Stomach smooth muscle (tissue), 2 donors: Measurements from ENCODE around the gene TGM6.

Source experiments
- H3K27ac ChIP-seq: one replicate; pipeline ENCODE4 v1.7.0; 2013; ENCODE audit warnings: mild to moderate bottlenecking, low read length, inconsistent platforms
- H3K27me3 ChIP-seq, 2 donors: one replicate each; pipeline ENCODE4 v1.7.0; 2013; ENCODE audit warnings: low read length in 2 of 2; ENCODE audit not compliant: insufficient read depth in 2 of 2, control insufficient read depth in 1 of 2
- H3K36me3 ChIP-seq, 2 donors: one replicate each; pipeline ENCODE4 v1.7.0; 2013; ENCODE audit warnings: low read length in 2 of 2; ENCODE audit not compliant: control insufficient read depth in 2 of 2, insufficient read depth in 2 of 2
- H3K4me1 ChIP-seq: one replicate; pipeline ENCODE4 v1.7.0; 2013; ENCODE audit warnings: low read length; ENCODE audit not compliant: control insufficient read depth, insufficient read depth
- H3K4me3 ChIP-seq, 2 donors: one replicate each; pipeline ENCODE4 v1.7.0; 2013; ENCODE audit warnings: low read length in 2 of 2
- H3K9ac ChIP-seq, 2 donors: one replicate each; pipeline ENCODE4 v1.7.0; 2013; ENCODE audit warnings: low read length in 2 of 2, mild to moderate bottlenecking in 1 of 2
- H3K9me3 ChIP-seq, 2 donors: one replicate each; pipeline ENCODE4 v1.7.0; 2013; ENCODE audit warnings: low read length in 2 of 2; ENCODE audit not compliant: control insufficient read depth in 2 of 2
- donor health status: healthy.
- donor health status: Pancreatic carcinoma.

TGM6 gene

GRCh38 chr20:2408111-2408510 is 27.4 kb downstream of the TGM6 start:
- Histone ChIP-seq H3K4me3 (no peak overlapping the region), H3K9me3 (peaks cover 9% of the 10 kb centered on the region in 2 donors), H3K27ac (no peak overlapping the region), H3K9ac (no peak overlapping the region), H3K36me3 (no peaks in the 10 kb centered on the region), H3K4me1 (no peaks in the 10 kb centered on the region), H3K27me3 (peaks cover 0 to 9% of the 10 kb centered on the region in 2 donors)

- Histone ChIP-seq H3K27me3 (no peaks in the 10 kb centered on the region), H3K36me3 (no peaks in the 10 kb centered on the region), H3K9me3 (peaks cover 0 to 3% of the 10 kb centered on the region in 2 donors), H3K27ac (no peak overlapping the region), H3K9ac (no peak overlapping the region), H3K4me1 (no peaks in the 10 kb centered on the region), H3K4me3 (no peak overlapping the region)
Observed at GRCh38 chr20:2416541-2417212, 36.0 kb downstream of the TGM6 start.

DNA sequence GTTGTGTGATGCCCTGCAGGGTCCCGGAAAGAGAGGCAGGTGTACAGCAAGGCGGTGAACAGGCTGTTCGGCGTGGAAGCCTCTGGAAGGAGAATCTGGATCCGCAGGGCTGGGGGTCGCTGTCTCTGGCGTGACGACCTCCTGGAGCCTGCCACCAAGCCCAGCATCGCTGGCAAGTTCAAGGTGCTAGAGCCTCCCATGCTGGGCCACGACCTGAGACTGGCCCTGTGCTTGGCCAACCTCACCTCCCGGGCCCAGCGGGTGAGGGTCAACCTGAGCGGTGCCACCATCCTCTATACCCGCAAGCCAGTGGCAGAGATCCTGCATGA is 36.5 kb downstream of the TGM6 start:
- Histone ChIP-seq H3K4me1 (no peaks in the 10 kb centered on the region), H3K27me3 (no peaks in the 10 kb centered on the region), H3K4me3 (no peak overlapping the region), H3K36me3 (no peaks in the 10 kb centered on the region), H3K9ac (no peak overlapping the region), H3K27ac (no peak overlapping the region), H3K9me3 (peaks cover 0 to 3% of the 10 kb centered on the region in 2 donors)

DNA sequence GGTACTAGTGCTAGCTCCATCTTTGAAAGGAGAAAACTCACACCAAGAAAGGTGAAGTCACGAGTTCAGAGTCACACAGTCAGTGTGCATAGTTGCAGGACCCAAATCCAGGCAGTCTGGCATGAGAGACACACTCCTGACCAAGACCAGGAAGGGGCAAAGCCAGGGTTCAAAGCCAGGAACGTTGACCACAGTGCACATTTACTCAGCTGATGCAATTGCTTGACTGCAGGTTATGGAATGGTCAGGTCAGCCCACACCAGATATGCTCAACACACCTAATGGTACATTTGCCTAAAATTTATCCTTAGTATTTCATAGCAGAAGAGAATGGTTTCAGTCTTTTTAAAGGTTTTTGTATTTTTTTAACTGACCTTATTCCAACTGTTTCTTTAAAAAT is 37.7 kb downstream of the TGM6 start:
- no peaks in the 10 kb centered on the region for H3K36me3 ChIP-seq
- H3K4me1 ChIP-seq: no peaks in the 10 kb centered on the region
- no peak overlapping the region for H3K27ac ChIP-seq
- H3K9ac ChIP-seq: no peak overlapping the region
- H3K27me3 ChIP-seq: no peaks in the 10 kb centered on the region
- peaks cover 0 to 3% of the 10 kb centered on the region in 2 donors for H3K9me3 ChIP-seq
- no peak overlapping the region for H3K4me3 ChIP-seq

DNA sequence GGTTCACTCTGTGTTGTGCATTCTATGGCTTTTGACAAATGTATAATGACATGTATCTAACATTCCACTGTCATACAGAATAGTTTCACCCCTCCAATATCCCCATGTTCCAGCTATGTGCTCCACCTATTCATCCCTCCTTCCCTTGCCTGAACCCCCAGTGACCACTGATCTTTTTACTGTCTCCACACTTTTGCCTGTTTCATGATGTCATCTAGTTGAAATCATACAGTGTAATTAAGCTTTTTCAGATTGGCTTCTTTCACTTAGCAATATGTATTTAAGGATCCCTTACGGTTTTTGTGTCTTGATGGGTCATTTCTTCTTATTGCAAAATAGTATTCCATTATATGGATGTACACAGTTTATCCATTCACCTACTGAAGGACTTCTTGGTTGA is 39.8 kb downstream of the TGM6 start:
- Histone ChIP-seq H3K9me3 (peaks cover 0 to 3% of the 10 kb centered on the region in 2 donors), H3K4me3 (no peak overlapping the region), H3K36me3 (no peaks in the 10 kb centered on the region), H3K4me1 (no peaks in the 10 kb centered on the region), H3K27ac (no peak overlapping the region), H3K9ac (no peak overlapping the region), H3K27me3 (no peaks in the 10 kb centered on the region)

GRCh38 chr20:2421247-2421646 is 40.5 kb downstream of the TGM6 start:
- no peaks in the 10 kb centered on the region for H3K4me1 ChIP-seq
- H3K27ac ChIP-seq: no peak overlapping the region
- H3K9me3 ChIP-seq: peaks cover 0 to 3% of the 10 kb centered on the region in 2 donors
- H3K4me3 ChIP-seq: no peak overlapping the region
- H3K27me3 ChIP-seq: no peaks in the 10 kb centered on the region
- no peak overlapping the region for H3K9ac ChIP-seq
- H3K36me3 ChIP-seq: no peaks in the 10 kb centered on the region

GRCh38 chr20:2429051-2429450 is 48.4 kb downstream of the TGM6 start:
- no peaks in the 10 kb centered on the region for H3K36me3 ChIP-seq
- no peak overlapping the region for H3K27ac ChIP-seq
- H3K27me3 ChIP-seq: peaks cover 0 to 2% of the 10 kb centered on the region in 2 donors
- no peak overlapping the region for H3K9ac ChIP-seq
- H3K9me3 ChIP-seq: no peaks in the 10 kb centered on the region
- H3K4me1 ChIP-seq: no peaks in the 10 kb centered on the region
- no peak overlapping the region for H3K4me3 ChIP-seq

DNA sequence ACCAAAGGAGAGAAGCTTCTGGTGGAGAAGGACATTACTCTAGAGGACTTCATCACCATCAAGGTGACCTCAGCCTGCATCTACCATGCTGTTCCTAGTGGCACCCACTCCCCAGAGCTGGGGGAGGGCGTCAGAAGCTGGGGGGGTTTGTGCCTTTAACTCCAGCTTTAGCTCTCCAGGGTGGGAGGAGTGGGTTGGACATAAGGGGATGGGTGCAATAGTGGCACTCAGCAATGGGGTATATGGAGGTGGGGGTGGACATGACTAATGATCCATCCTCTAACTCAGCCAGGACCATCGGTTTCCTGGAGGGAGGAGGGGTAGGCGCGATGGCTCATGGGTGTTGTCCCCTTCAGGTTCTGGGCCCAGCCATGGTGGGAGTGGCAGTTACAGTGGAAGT is 49.8 kb downstream of the TGM6 start:
- Histone ChIP-seq H3K4me3 (no peak overlapping the region), H3K4me1 (no peaks in the 10 kb centered on the region), H3K36me3 (no peaks in the 10 kb centered on the region), H3K9ac (no peak overlapping the region), H3K27me3 (peaks cover 0 to 2% of the 10 kb centered on the region in 2 donors), H3K9me3 (no peaks in the 10 kb centered on the region), H3K27ac (no peak overlapping the region)

- H3K36me3 ChIP-seq: no peaks in the 10 kb centered on the region
- H3K9me3 ChIP-seq: no peaks in the 10 kb centered on the region
- H3K9ac ChIP-seq: no peak overlapping the region
- no peak overlapping the region for H3K27ac ChIP-seq
- H3K4me1 ChIP-seq: no peaks in the 10 kb centered on the region
- H3K27me3 ChIP-seq: peaks cover 0 to 2% of the 10 kb centered on the region in 2 donors
- no peak overlapping the region for H3K4me3 ChIP-seq
Observed at GRCh38 chr20:2431185-2431584, 50.5 kb downstream of the TGM6 start.

DNA sequence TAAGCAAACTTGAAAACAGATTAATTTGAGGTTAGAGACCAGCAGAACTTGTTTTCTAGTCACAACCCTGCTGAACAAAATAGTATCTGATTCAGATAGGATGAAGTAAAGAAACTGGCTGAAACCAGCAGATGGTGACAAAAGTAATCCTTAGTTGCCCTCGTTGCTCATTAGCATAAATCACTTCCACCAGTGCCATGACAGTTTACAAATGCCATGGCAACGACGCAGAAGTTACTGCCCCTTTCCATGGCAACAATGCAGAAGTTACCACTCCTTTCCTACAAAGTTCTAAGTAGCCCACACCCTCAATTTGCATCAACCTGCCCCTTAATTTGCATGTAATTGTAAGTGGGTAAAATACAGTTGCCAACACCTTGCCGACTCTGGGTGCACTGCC is 66.1 kb downstream of the TGM6 start:
- H3K27me3 ChIP-seq: no peaks in the 10 kb centered on the region
- H3K9ac ChIP-seq: no peak overlapping the region
- H3K4me1 ChIP-seq: no peaks in the 10 kb centered on the region
- no peaks in the 10 kb centered on the region for H3K9me3 ChIP-seq
- H3K4me3 ChIP-seq: no peak overlapping the region
- no peaks in the 10 kb centered on the region for H3K36me3 ChIP-seq
- H3K27ac ChIP-seq: no peak overlapping the region

DNA sequence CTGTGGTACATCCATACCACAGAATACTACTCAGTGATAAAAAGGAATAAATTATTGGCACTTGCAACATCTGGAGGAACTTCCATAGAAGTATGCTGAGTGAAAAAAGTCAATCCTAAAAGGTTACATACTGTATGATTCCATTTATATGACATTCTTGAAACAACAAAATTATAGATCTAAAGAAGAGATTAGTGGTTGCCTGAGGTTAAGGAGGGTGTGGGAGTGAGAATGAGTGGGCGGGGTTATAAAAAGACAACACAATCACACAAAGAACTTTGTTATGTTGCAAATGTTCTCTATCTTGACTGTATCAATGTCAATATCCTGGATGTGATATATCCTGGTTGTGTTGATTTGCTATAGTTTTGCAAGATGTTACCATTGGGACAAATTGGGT is 68.7 kb downstream of the TGM6 start:
- H3K9me3 ChIP-seq: no peaks in the 10 kb centered on the region
- no peaks in the 10 kb centered on the region for H3K4me1 ChIP-seq

More for the DNA sequence above, 68.7 kb downstream of the TGM6 start:
- Histone ChIP-seq H3K9ac (no peak overlapping the region), H3K36me3 (no peaks in the 10 kb centered on the region), H3K4me3 (no peak overlapping the region), H3K27me3 (no peaks in the 10 kb centered on the region), H3K27ac (no peak overlapping the region)
